ELF-1 (cell line): ENCODE data around the gene DLD.
"Not testable (repeated sequence)": the region's sequence is repeated elsewhere in the genome, so short reads cannot be mapped to it uniquely, and the experiment has no call there.

Experiments used
- DNase-seq: peaks from one replicate; pipeline ENCODE4 v3.0.0-alpha.2; 2016; ENCODE audit warnings: low read depth, low spot score

DLD gene

GRCh38 chr7:107915541-107915940 is 24.6 kb downstream of the DLD start:
- no peak for DNase-seq

DNA sequence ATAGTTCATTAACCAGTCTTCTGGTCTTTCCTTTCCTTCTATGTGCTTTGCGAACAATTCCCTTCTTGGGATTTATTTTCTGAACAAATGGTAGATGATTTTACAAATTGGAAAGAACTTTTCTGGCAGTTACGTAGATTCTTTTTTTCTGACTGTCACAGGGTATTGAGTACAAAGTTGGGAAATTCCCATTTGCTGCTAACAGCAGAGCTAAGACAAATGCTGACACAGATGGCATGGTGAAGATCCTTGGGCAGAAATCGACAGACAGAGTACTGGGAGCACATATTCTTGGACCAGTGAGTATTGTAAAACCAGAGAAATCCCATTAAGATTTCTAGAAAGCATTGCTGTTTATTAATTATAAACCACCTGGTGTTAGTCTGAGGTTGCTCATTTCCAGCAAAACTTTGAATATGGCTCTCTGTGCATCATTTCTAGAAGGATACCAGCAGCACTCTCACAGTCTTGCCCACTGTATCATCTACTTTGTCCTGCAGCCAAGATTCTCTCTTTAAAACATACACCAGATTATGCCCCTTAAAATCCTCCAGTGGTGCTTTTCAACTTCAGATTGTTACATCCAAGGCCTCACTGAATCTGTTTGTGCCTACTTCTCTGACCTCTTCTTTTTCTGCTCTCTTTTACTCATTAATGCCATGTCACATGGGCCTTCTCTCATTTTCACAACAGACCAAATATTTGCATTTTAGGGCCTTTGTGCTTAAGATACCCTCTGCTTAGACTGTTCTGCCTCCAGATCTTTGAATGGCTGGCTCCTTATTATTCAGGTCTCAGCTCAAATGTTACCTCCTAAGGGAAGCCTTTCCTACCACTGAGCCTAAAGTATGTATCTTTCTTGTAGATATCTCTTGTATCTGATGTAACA is 27.0 kb downstream of the DLD start:
- no peak for DNase-seq

DNA sequence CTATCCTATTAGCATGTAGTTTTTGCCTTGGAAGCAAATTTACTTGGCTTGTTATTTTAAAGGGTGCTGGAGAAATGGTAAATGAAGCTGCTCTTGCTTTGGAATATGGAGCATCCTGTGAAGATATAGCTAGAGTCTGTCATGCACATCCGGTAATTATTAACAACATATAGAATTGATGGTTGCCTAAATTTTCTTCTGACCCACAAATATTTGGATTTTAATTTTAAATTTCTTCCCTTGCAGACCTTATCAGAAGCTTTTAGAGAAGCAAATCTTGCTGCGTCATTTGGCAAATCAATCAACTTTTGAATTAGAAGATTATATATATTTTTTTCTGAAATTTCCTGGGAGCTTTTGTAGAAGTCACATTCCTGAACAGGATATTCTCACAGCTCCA is 28.0 kb downstream of the DLD start:
- DNase-seq, result no peak

DNA sequence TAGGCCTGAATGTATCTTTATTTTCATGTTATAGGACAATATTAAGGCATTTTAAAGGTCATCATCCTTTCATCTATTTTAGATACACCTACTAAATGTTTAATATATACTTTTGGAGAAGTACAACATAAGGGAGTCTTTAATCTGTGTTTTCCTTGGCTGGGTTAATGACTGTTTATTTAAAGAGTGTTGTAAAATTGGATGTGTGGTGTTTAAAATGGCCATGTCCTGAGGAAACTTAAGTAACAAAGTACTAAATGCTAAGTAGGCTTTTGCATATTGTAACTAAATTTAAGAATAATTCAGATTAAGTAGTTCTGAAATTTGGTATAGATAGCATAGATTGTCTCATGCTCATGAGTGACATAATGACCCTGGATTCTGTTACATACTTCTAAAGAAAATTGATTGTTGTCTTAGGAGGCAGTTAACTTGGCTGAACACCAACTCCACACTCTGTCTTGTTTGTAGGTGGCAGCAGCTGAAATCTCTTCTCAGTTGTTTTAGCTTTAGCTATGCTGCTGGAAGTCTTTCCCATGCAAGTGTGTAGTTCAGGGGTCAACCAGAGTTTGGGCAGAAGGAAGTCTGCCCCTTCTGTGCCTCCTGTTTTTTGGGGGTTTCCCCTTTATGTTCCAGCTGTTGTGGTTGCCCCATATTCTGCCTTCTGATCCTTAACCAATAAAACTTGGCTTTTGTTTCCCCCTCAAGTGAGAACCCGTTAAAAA is 29.2 kb downstream of the DLD start:
- DNase-seq, result no peak

- DNase-seq, result not testable (repeated sequence)
Measured at GRCh38 chr7:107921826-107922225, 30.8 kb downstream of the DLD start.

DNA sequence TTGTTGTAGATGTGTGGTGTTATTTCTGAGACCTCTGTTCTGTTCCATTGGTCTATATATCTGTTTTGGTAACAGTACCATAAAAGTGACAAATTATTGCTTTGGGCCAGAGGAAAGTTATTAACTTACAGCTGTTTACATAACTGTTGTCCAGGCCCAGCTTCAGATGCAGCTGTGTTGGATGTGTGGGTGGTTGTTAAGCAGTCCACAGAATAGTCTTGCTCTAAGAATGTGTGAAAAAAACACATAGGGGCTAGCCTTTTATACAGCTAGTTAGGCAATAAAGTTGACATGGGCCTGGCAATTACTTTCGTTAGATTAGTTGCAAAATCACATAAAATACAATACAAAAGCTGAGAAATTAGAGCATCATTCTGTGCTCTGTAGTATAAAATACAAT is 31.9 kb downstream of the DLD start:
- no peak for DNase-seq

DNA sequence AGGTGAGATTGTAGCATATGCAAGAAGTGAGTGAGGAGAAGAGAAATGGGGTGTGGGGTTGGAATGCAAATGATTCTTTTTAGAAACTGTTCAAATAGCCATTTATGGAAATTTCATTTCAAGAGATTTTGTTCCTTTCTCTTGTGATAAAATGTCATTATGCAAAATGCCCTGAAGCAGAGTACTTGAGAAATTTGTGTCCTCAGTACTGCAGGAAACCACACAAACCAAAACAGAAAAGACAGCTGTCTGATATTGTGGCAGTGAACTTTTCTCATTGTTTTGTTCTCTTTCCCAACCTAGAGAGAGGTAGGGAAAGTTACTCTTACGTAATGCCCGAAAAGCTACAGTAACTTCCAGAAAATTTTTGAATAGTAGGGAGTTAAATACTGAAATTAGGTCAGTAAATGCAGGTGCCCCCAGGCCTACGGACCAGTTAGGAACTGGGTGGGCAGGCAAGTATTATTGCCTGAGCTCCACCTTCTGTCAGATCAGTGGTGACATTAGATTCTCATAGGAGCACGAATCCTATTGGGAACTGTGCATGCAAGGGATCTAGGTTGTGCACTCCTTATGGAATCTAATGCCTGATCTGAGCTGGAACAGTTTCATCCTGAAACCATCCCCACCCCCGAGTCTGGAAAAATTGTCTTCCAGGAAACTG is 34.0 kb downstream of the DLD start:
- DNase-seq, result no peak

DNA sequence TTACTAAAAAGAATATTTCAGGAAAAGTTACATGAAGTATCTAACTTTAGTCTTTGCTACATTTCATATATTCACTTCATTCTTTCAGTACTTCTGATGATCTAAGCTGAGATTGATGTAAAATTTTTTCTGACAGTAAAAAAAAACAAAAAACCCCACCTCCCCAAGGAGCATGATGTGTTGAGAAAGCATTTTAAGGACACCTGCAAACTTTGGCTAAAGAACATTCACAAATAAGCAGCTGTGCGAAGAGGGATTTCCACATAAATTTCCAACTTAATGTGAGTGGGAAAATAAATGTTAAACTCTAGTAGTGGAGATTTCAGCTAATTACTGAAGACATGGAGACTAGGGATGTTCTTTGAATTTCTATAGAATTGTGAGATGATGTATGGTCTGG is 35.5 kb downstream of the DLD start:
- no peak for DNase-seq

DNA sequence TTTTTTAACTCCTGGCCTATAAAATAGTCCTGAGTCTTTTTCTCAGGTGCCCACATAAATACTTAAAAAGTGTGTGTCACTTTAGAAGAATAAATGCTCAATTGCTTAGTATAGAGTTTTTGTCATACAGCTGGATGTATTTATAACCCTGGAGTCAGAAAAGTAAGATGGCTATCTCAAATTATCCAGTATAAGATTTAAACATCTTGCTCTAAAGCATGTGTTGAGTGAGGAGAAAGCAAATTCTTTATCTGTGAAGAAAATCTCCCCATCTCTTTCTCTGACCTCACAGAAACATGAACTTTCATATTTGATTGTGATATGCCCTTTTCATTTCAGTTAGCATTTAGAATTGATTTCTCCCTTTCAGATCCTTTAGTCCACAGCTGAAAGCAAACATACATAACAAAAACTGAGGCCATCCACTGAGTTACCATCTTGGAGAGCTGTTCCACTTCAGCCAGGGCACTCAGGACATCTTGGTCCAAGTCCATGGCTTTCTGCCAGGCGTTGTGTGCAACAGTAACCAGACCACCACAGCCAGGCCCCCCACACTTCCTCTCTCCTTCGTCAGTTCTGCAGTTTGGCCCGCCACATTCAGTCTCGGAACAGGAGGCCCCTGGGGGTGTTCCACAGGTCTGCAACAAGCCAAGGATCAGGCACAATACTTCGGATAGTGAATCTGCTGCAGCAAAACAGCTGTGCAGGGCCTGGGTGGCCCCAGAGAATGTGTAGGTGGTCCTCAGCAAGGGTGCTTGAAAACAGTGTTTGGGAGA is 40.9 kb downstream of the DLD start:
- no peak for DNase-seq

GRCh38 chr7:107932805-107933204 is 41.8 kb downstream of the DLD start:
- peak; percentile 75 for DNase-seq

- DNase-seq, result peak; percentile 35
Measured at GRCh38 chr7:107933386-107934013, 42.5 kb downstream of the DLD start.

GRCh38 chr7:107934991-107935770 is 44.2 kb downstream of the DLD start:
- DNase-seq, result no peak

GRCh38 chr7:107936312-107936711 is 45.3 kb downstream of the DLD start:
- no peak for DNase-seq

- no peak for DNase-seq
Measured at GRCh38 chr7:107937531-107937930, 46.5 kb downstream of the DLD start.

- no peak for DNase-seq
Measured at GRCh38 chr7:107938456-107939250, 47.7 kb downstream of the DLD start.

GRCh38 chr7:107939573-107940489 is 48.8 kb downstream of the DLD start:
- no peak for DNase-seq

DNA sequence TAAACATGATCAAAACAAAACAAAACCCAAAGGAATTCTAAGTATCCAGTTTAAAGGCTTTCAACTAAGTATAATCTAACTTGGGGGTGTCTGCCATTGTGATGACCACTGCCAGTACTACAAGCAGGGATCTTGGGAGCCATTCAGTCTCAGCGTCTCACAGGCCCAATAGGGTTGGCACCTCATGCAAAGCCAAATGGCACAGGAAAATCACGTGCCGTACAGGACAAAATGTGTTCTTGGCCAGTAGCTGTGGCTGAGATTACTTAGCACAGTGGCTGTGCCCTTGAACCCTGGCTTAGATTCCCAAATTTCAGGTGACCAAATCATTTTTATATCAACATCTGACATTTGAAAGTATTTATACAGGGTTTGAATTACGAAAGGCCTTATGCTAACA is 50.0 kb downstream of the DLD start:
- DNase-seq, result no peak

DNA sequence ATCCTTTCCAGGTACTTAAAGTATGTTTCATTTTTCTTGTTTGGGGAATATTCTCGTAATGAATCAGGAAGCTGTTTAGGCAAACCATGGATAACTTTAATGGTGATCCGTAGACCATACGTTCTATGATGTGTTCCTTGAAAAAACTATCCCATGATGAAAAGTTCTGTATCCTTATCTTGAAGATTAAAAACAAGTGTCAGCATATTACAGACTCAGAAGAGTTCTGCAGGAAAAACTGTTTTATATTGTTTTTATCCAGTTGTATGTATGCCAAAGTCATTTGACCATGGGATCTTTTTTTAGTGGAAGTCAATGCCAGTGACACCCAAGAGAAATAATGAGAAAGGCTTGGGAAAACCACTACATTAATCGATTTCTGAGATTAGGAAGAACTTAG is 52.0 kb downstream of the DLD start:
- DNase-seq, result no peak
